OCI-LY7 (cell line): ENCODE measurements around the gene OR51G2. TPM values are rescaled to one million over a fixed set of nuclear protein-coding genes. Genes with fewer than 3 reads are reported as not detected.

Experiments used
- BruUV-seq: library from RNA; stranded (reverse); fragments of 400-500 nt; replicated peaks from 2 replicates; lab custom pipeline; 2021; lab: Mats Ljungman, UMichigan
- CTCF ChIA-PET: fragments of 300-600 bp; sonication (Branson Sonifier 250); formaldehyde crosslinking; loops from one replicate; lab custom pipeline; 2022; ENCODE audit warnings: antibody characterized with exemption; ENCODE audit not compliant: unreplicated experiment; lab: Charles Lee
- POLR2A ChIA-PET: fragments of 300-600 bp; sonication (Branson Sonifier 250); formaldehyde crosslinking; loops from one replicate; lab custom pipeline; 2022; ENCODE audit warnings: antibody characterized with exemption; lab: Charles Lee
- DNase-seq: peaks from one replicate; pipeline ENCODE4 v3.0.0-alpha.2; 2015; ENCODE audit warnings: low spot score
- H2AFZ ChIP-seq: fragments of 200-600 bp; sonication (generic), shearing (Covaris generic); 2 replicates; pipeline ENCODE4 v1.6.1; 2014; ENCODE audit warnings: mild to moderate bottlenecking, antibody characterized with exemption, low read length, moderate library complexity
- H3K27ac ChIP-seq: fragments of 200-600 bp; sonication (generic); 2 replicates; pipeline ENCODE4 v1.5.1; 2014; ENCODE audit warnings: mixed run types, low read depth, mild to moderate bottlenecking, moderate library complexity, low read length, inconsistent platforms; ENCODE audit not compliant: poor library complexity, severe bottlenecking
- H3K36me3 ChIP-seq: fragments of 200-600 bp; sonication (generic); 2 replicates; pipeline ENCODE4 v1.6.1; 2014; ENCODE audit warnings: mild to moderate bottlenecking, antibody characterized with exemption, low read length, moderate library complexity, mixed read lengths; ENCODE audit not compliant: insufficient read depth
- H3K4me1 ChIP-seq: fragments of 200-600 bp; sonication (generic); 2 replicates; pipeline ENCODE4 v1.5.1; 2014; ENCODE audit warnings: mild to moderate bottlenecking, low read length; ENCODE audit not compliant: insufficient read depth, poor library complexity, severe bottlenecking
- H3K4me2 ChIP-seq: fragments of 200-600 bp; sonication (generic); 2 replicates; pipeline ENCODE4 v1.6.1; 2014; ENCODE audit warnings: mild to moderate bottlenecking, low read length
- H3K4me3 ChIP-seq: fragments of 200-600 bp; sonication (generic); 2 replicates; pipeline ENCODE4 v1.5.1; 2014; ENCODE audit warnings: mild to moderate bottlenecking, low read depth, low read length; ENCODE audit not compliant: poor library complexity, severe bottlenecking
- H3K79me2 ChIP-seq: fragments of 200-600 bp; sonication (generic); 2 replicates; pipeline ENCODE4 v1.6.1; 2016; ENCODE audit warnings: low read depth, mild to moderate bottlenecking, low read length, moderate library complexity, mixed read lengths; ENCODE audit not compliant: insufficient read depth
- H3K9me2 ChIP-seq: fragments of 200-600 bp; sonication (generic); 2 replicates; pipeline ENCODE4 v1.6.1; 2016; ENCODE audit warnings: mild to moderate bottlenecking, low read length, mixed read lengths; ENCODE audit not compliant: insufficient read depth
- H3K9me3 ChIP-seq: fragments of 200-600 bp; sonication (generic); 2 replicates; pipeline ENCODE4 v1.6.1; 2014; ENCODE audit warnings: mild to moderate bottlenecking, mixed run types, low read length, mixed read lengths
- H4K20me1 ChIP-seq: fragments of 200-600 bp; sonication (generic); 2 replicates; pipeline ENCODE4 v1.6.1; 2014; ENCODE audit warnings: mild to moderate bottlenecking, antibody characterized with exemption, low read length, moderate library complexity, mixed read lengths; ENCODE audit not compliant: insufficient read depth
- EZH2phosphoT487 ChIP-seq: fragments of 200-600 bp; sonication (generic); IDR thresholded peaks from 2 replicates; pipeline ENCODE4 v1.6.1; 2018; ENCODE audit warnings: low read depth, borderline replicate concordance, mild to moderate bottlenecking, mixed run types, antibody characterized with exemption, low read length, moderate library complexity, mixed read lengths
- intact Hi-C: fragments of 100-400 bp; cut with micrococcal nuclease; formaldehyde crosslinking; loops from one replicate; pipeline ENCODE4 v1.10.0; 2022; ENCODE audit not compliant: unreplicated experiment
- total RNA-seq, 2 experiments: library from RNA; depleted of rRNA in 1 of 2; stranded (reverse); fragments of >200 nt in 1 of 2; shearing (Covaris generic) in 1 of 2; gene quantifications; 2 replicates each; pipeline ENCODE4 v1.2.3, GENCODE V29; 2014 to 2022
- TF ChIP-seq, protein P1 (sequence below): fragments of 200-600 bp; sonication (generic); conservative IDR thresholded peaks from 2 replicates; pipeline ENCODE4 v1.5.1; 2014; ENCODE audit warnings: mild to moderate bottlenecking, antibody characterized with exemption, low read length, moderate library complexity, mixed read lengths

The OR51G2 gene
- total RNA-seq, 2 experiments from 2014 or later: not detected

DNA sequence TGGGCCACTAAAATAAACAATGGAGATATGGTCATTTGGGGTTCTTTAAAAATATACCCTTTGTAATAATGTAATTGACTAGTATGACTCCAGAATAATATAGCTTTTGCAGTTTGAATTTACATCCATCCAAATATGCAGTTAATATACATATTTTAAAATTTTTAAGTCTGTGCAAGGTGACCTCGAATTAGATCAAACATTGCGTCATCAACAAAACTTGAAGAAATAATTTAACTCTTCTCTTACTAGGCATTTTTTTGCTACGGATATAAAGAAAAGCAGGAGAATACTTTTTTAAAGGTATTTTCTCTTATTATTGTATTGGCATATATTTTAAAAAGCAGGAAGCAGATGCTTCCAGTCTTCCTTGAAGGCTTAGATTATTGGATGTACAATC lies 17.6 kb upstream of the OR51G2 start:
- ChIA-PET CTCF (no interaction called here), POLR2A (no interaction called here)
- BruUV-seq: no TSS peak
- no peaks in the 10 kb centered on the region for H3K9me3 ChIP-seq
- no peaks in the 10 kb centered on the region for H3K36me3 ChIP-seq
- intact Hi-C loops: no loop called here
- no peak overlapping the region for H3K27ac ChIP-seq
- H4K20me1 ChIP-seq: no peaks in the 10 kb centered on the region
- no peaks in the 10 kb centered on the region for H3K4me1 ChIP-seq
- no peaks in the 10 kb centered on the region for H3K9me2 ChIP-seq
- TF ChIP-seq, protein P1, sequence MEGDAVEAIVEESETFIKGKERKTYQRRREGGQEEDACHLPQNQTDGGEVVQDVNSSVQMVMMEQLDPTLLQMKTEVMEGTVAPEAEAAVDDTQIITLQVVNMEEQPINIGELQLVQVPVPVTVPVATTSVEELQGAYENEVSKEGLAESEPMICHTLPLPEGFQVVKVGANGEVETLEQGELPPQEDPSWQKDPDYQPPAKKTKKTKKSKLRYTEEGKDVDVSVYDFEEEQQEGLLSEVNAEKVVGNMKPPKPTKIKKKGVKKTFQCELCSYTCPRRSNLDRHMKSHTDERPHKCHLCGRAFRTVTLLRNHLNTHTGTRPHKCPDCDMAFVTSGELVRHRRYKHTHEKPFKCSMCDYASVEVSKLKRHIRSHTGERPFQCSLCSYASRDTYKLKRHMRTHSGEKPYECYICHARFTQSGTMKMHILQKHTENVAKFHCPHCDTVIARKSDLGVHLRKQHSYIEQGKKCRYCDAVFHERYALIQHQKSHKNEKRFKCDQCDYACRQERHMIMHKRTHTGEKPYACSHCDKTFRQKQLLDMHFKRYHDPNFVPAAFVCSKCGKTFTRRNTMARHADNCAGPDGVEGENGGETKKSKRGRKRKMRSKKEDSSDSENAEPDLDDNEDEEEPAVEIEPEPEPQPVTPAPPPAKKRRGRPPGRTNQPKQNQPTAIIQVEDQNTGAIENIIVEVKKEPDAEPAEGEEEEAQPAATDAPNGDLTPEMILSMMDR: no peak
- TF ChIP-seq EZH2phosphoT487: no peak
- no peak overlapping the region for H3K4me3 ChIP-seq
- DNase-seq: no peak
- no peaks in the 10 kb centered on the region for H3K79me2 ChIP-seq
- no peak overlapping the region for H2AFZ ChIP-seq
- no peak overlapping the region for H3K4me2 ChIP-seq

DNA sequence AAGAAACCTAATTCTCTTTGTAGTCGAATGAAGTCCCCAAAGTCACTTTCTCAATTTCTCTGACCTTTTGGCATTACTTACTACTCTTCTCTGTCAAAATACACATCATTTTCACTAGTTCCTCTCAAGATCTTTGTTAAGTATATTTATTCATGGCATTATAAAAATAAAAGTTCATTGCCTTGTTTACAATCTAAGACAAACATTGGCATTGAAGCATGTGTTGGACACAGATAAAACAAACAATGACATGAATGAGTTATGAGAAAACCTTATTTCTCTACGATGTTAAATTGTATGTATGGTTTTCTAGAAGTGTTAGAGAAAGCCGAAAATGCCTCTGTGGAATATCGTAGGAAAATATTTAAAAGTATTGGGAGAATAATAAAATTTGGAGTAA lies 13.6 kb upstream of the OR51G2 start:
- H3K9me3 ChIP-seq: no peaks in the 10 kb centered on the region
- ChIA-PET CTCF (no interaction called here), POLR2A (no interaction called here)
- H3K36me3 ChIP-seq: no peaks in the 10 kb centered on the region
- no peaks in the 10 kb centered on the region for H3K79me2 ChIP-seq
- no peak overlapping the region for H3K27ac ChIP-seq
- no peaks in the 10 kb centered on the region for H3K9me2 ChIP-seq
- no peak for TF ChIP-seq EZH2phosphoT487
- TF ChIP-seq, protein P1: no peak
- no TSS peak for BruUV-seq
- H3K4me2 ChIP-seq: no peak overlapping the region
- no peak overlapping the region for H2AFZ ChIP-seq
- no peaks in the 10 kb centered on the region for H4K20me1 ChIP-seq
- no peak for DNase-seq
- H3K4me3 ChIP-seq: no peak overlapping the region
- no peaks in the 10 kb centered on the region for H3K4me1 ChIP-seq
- intact Hi-C loops: no loop called here

DNA sequence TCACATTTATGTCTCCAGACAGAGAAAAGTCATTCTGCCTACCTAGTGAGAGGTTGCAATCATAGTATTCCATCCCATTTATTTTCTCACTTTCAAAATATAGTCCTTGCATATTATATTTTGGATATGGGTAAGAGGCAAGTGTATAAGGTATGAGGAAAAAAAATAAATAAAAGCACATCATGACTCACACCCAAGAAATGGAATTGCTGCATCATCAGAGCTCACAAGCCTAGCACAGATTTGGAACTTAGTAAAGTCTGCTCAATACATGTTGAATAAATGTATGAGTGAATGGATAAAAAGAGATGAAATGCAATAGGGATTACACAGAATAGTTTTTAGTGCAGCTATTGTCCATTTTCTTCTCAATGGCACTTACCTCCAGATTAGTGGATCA lies 7.5 kb upstream of the OR51G2 start:
- DNase-seq: no peak
- H3K4me1 ChIP-seq: no peaks in the 10 kb centered on the region
- ChIA-PET POLR2A (no interaction called here), CTCF (no interaction called here)
- no peak overlapping the region for H3K4me2 ChIP-seq
- no peak overlapping the region for H3K27ac ChIP-seq
- H2AFZ ChIP-seq: no peak overlapping the region
- H3K36me3 ChIP-seq: no peaks in the 10 kb centered on the region
- no peaks in the 10 kb centered on the region for H3K9me3 ChIP-seq
- intact Hi-C loops: no loop called here
- no peaks in the 10 kb centered on the region for H3K79me2 ChIP-seq
- no peaks in the 10 kb centered on the region for H4K20me1 ChIP-seq
- H3K9me2 ChIP-seq: no peaks in the 10 kb centered on the region
- no peak overlapping the region for H3K4me3 ChIP-seq
- BruUV-seq: no TSS peak
- TF ChIP-seq EZH2phosphoT487: no peak
- TF ChIP-seq, protein P1: no peak
